NB4 (cell line): Measurements from ENCODE around the gene USP48.

Source experiments
- DNase-seq: peaks from one replicate; pipeline ENCODE4 v3.0.0; 2010; ENCODE audit warnings: low read depth
- H3K4me3 ChIP-seq: one replicate; pipeline ENCODE4 v1.5.1; 2011; ENCODE audit warnings: mild to moderate bottlenecking, low read depth, low read length, moderate library complexity
- CTCF ChIP-seq: IDR thresholded peaks from one replicate; pipeline ENCODE4 v1.5.1; 2012; ENCODE audit warnings: low read depth, low read length
- MAX ChIP-seq: IDR thresholded peaks from 2 replicates; pipeline ENCODE4 v1.6.1; 2011; ENCODE audit warnings: low read depth, low read length
- MYC ChIP-seq: IDR thresholded peaks from 2 replicates; pipeline ENCODE4 v1.6.1; 2011; ENCODE audit warnings: low read depth, low read length
- POLR2A ChIP-seq: IDR thresholded peaks from 2 replicates; pipeline ENCODE4 v1.6.1; 2011; ENCODE audit warnings: mild to moderate bottlenecking; ENCODE audit not compliant: insufficient read length; ENCODE audit errors: extremely low read depth

Gene USP48

GRCh38 chr1:21804536-21804935 is 21.6 kb upstream of the USP48 start:
- DNase-seq, result no peak
- no peak overlapping the region for H3K4me3 ChIP-seq
- TF ChIP-seq MAX, result no peak
- no peak for TF ChIP-seq MYC
- no peak for TF ChIP-seq POLR2A
- TF ChIP-seq CTCF, result no peak

- H3K4me3 ChIP-seq, result no peak overlapping the region
- TF ChIP-seq CTCF (no peak), MAX (no peak), MYC (no peak), POLR2A (no peak)
- no peak for DNase-seq
Measured at GRCh38 chr1:21801100-21801499, 18.2 kb upstream of the USP48 start.

GRCh38 chr1:21799730-21800129 is 16.8 kb upstream of the USP48 start:
- no peak for DNase-seq
- no peak for TF ChIP-seq MAX
- no peak for TF ChIP-seq POLR2A
- no peak for TF ChIP-seq MYC
- TF ChIP-seq CTCF, result no peak
- no peak overlapping the region for H3K4me3 ChIP-seq

GRCh38 chr1:21795075-21795474 is 12.1 kb upstream of the USP48 start:
- TF ChIP-seq CTCF (no peak), MAX (no peak), POLR2A (no peak), MYC (no peak)
- no peak for DNase-seq
- H3K4me3 ChIP-seq, result no peak overlapping the region

- TF ChIP-seq MAX, result no peak
- no peak for TF ChIP-seq CTCF
- TF ChIP-seq MYC, result no peak
- TF ChIP-seq POLR2A, result no peak
- DNase-seq, result no peak
- no peak overlapping the region for H3K4me3 ChIP-seq
Measured at GRCh38 chr1:21794656-21795055, 11.7 kb upstream of the USP48 start.

GRCh38 chr1:21793104-21793503 is 10.2 kb upstream of the USP48 start:
- no peak for DNase-seq
- TF ChIP-seq CTCF (no peak), POLR2A (no peak), MYC (no peak), MAX (no peak)
- H3K4me3 ChIP-seq, result no peak overlapping the region
